Sigmoid colon (tissue), 7 donors: ENCODE measurements around the gene SLC9A8. TPM values are rescaled to one million over a fixed set of nuclear protein-coding genes. Genes with fewer than 3 reads are reported as not detected.
A peak's percentile ranks its signal among the peaks of the same experiment; 100 is the strongest.
"Not testable (repeated sequence)": the region's sequence is repeated elsewhere in the genome, so short reads cannot be mapped to it uniquely, and the experiment has no call there.

Source experiments
- DNase-seq: peaks from one replicate; pipeline ENCODE4 v3.0.0-alpha.2; 2019
- H3K27ac ChIP-seq, 4 donors: fragments of 200-600 bp; sonication (generic); one replicate each; pipeline ENCODE4 v1.5.1; 2016 to 2019; ENCODE audit warnings: mild to moderate bottlenecking in 1 of 4
- H3K27me3 ChIP-seq, 3 donors: fragments of 200-600 bp; sonication (generic); one replicate each; pipeline ENCODE4 v1.5.1; 2019; ENCODE audit warnings: mild to moderate bottlenecking in 1 of 3
- H3K36me3 ChIP-seq, 4 donors: fragments of 200-600 bp; sonication (generic); one replicate each; pipeline ENCODE4 v1.5.1; 2016 to 2019
- H3K4me1 ChIP-seq, 4 donors: fragments of 200-600 bp; sonication (generic); one replicate each; pipeline ENCODE4 v1.5.1; 2017 to 2019
- H3K4me3 ChIP-seq, 4 donors: fragments of 200-600 bp; sonication (generic); one replicate each; pipeline ENCODE4 v1.5.1; 2017 to 2019; ENCODE audit warnings: mild to moderate bottlenecking in 2 of 4, moderate library complexity in 1 of 4
- H3K9me3 ChIP-seq, 4 donors: fragments of 200-600 bp in 3 of 4; sonication (generic) in 3 of 4; one replicate each; pipeline versions ENCODE4 v1.5.1 to v1.6.1; 2013 to 2019
- EP300 ChIP-seq, 4 donors: sonication (generic); formaldehyde crosslinking; IDR thresholded peaks; one replicate each; pipeline ENCODE4 v1.6.1; 2017; ENCODE audit warnings: antibody characterized with exemption in 4 of 4
- POLR2A ChIP-seq, 2 donors: fragments of 450-650 bp; IDR thresholded peaks; one replicate each; pipeline ENCODE4 v1.6.1; 2016; ENCODE audit warnings: antibody characterized with exemption in 2 of 2, mild to moderate bottlenecking in 2 of 2, moderate library complexity in 2 of 2
- POLR2AphosphoS5 ChIP-seq, 4 donors: sonication (generic); formaldehyde crosslinking; IDR thresholded peaks; one replicate each; pipeline ENCODE4 v1.6.1; 2017; ENCODE audit warnings: antibody characterized with exemption in 4 of 4
- WGBS, 2 donors: extraction: QIAGEN DNeasy Blood & Tissue Kit; methylation state at CpG; one replicate each; pipeline ENCODE4 v1.1.7; 2013; 5-methylcytosine and 5-hydroxymethylcytosine counted together
- intact Hi-C: fragments of 100-400 bp; cut with DNase I; formaldehyde crosslinking; loops from one replicate; pipeline ENCODE4 v1.15.1; 2023
- polyA plus RNA-seq, 3 donors: library from polyadenylated mRNA; stranded (reverse); fragments of 200-250 nt; gene quantifications; one replicate each; pipeline ENCODE4 v1.2.3, GENCODE V29; 2013
- total RNA-seq, 4 donors: library from RNA; depleted of rRNA; stranded (reverse); fragments of >200 nt; gene quantifications; one replicate each; pipeline ENCODE4 v1.1.0, GENCODE V29; 2016
- TF ChIP-seq, protein P1 (sequence below), 4 experiments: fragments of 450-650 bp in 3 of 4; fragments of 200-600 bp in 1 of 4; IDR thresholded peaks; one replicate each; pipeline ENCODE4 v1.5.1; 2016 to 2019; ENCODE audit warnings: antibody characterized with exemption in 4 of 4, mild to moderate bottlenecking in 3 of 4, moderate library complexity in 2 of 4
- donor health status: healthy with polysubstance abuse.
- donor health status: Bipolar disorder and iron deficiency.
- donor health status: healthy.

SLC9A8 gene
- total and polyA plus RNA-seq, 7 donors, result 1.8 to 14.7 (median 5.7) TPM

DNA sequence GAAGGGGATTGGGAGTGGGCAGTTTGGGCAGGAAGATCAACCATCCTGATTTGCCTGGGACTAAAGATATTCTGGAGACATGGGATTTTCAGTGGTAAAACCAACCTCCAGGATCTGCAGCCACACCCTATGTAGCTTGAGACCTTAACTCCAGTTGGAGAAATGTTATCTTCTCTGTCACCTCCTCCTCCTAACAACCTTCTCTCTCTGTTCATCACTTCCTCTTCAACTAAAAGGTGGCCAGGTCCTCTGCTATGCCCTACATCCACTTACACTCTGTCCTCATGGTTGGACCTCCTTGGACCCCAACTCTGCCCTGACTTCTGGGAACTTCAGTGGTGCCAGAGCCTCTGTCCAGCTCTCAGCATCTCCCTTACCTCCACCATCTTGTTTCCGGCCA, 42.0 kb upstream of the SLC9A8 start:
- no peak for TF ChIP-seq POLR2A (IDR thresholded peaks at IDR 0.05)
- TF ChIP-seq, protein P1, sequence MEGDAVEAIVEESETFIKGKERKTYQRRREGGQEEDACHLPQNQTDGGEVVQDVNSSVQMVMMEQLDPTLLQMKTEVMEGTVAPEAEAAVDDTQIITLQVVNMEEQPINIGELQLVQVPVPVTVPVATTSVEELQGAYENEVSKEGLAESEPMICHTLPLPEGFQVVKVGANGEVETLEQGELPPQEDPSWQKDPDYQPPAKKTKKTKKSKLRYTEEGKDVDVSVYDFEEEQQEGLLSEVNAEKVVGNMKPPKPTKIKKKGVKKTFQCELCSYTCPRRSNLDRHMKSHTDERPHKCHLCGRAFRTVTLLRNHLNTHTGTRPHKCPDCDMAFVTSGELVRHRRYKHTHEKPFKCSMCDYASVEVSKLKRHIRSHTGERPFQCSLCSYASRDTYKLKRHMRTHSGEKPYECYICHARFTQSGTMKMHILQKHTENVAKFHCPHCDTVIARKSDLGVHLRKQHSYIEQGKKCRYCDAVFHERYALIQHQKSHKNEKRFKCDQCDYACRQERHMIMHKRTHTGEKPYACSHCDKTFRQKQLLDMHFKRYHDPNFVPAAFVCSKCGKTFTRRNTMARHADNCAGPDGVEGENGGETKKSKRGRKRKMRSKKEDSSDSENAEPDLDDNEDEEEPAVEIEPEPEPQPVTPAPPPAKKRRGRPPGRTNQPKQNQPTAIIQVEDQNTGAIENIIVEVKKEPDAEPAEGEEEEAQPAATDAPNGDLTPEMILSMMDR (IDR thresholded peaks at IDR 0.05), result no peak
- TF ChIP-seq POLR2AphosphoS5 (IDR thresholded peaks at IDR 0.05), result no peak
- TF ChIP-seq EP300 (IDR thresholded peaks at IDR 0.05), result no peak
- WGBS, 2 donors, result 96% methylated on average over 1 of the region's 1 CpG
- intact Hi-C loops, result no loop called here
- Histone ChIP-seq H3K36me3 (no peaks in the 10 kb centered on the region), H3K27me3 (no peaks in the 10 kb centered on the region), H3K4me3 (no peak overlapping the region), H3K4me1 (peaks cover 0 to 23% (median 13%) of the 10 kb centered on the region in 4 donors), H3K9me3 (no peaks in the 10 kb centered on the region), H3K27ac (no peak overlapping the region)
- no peak for DNase-seq

DNA sequence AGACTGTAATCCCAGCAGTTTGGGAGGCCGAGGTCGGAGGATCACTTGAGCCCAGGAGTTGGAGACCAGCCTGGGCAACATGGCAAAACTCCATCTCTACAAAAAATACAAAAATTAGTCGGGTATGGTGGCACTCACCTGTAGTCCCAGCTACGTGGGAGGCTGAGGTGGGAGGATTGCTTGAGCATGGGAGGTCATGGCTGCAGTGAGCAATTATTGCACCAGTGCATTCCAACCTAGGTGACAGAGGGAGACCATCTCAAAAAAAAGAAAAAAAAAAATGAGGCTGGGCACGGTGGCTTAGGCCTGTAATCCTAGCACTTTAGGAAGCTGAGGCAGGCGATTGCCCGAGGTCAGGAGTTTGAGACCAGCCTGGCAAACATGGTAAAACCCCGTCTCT, 38.4 kb upstream of the SLC9A8 start:
- H3K27ac ChIP-seq, H3K27me3 ChIP-seq, H3K36me3 ChIP-seq, intact Hi-C loops, H3K4me1 ChIP-seq, H3K4me3 ChIP-seq, DNase-seq, H3K9me3 ChIP-seq: not testable (repeated sequence)
- WGBS, 2 donors, result 96 to 97% methylated on average over 8 of the region's 8 CpGs

DNA sequence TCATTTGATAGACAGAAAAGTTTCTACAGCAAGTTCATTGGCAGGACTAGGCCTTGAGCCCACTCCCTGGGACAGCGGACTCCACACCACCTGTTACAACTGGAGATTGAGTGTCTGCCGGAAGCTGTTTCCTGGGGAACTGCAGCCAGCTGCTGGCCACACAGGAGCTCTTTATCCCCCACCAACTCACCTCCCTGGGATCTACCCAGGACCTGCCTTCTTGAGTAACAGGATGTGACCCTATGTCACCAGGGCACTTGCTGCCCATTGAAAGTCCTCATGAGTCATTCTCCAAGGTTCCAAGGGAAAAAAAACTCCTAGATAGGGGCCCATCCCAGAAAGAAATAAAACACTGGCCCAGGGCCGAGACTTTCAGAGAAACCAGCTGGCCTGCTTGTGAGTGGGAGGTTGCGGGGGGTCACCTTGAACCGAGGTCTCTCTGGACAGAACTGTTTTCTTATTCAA, 37.4 kb upstream of the SLC9A8 start:
- Histone ChIP-seq H3K27ac (peak overlapping the region in 3 of 4 donors; percentile 2 to 43 (median 17)), H3K9me3 (no peaks in the 10 kb centered on the region), H3K4me3 (no peak overlapping the region), H3K36me3 (no peaks in the 10 kb centered on the region), H3K4me1 (peaks cover 0 to 6% (median 3%) of the 10 kb centered on the region in 4 donors), H3K27me3 (no peaks in the 10 kb centered on the region)
- DNase-seq, result peak; percentile 72
- WGBS, 2 donors, result 15 to 75% methylated on average over 5 of the region's 5 CpGs
- peak; percentile 16 to 66 (median 39) for TF ChIP-seq POLR2AphosphoS5 (IDR thresholded peaks at IDR 0.05)
- TF ChIP-seq, protein P1 (IDR thresholded peaks at IDR 0.05), result no peak
- intact Hi-C loops, result no loop called here

DNA sequence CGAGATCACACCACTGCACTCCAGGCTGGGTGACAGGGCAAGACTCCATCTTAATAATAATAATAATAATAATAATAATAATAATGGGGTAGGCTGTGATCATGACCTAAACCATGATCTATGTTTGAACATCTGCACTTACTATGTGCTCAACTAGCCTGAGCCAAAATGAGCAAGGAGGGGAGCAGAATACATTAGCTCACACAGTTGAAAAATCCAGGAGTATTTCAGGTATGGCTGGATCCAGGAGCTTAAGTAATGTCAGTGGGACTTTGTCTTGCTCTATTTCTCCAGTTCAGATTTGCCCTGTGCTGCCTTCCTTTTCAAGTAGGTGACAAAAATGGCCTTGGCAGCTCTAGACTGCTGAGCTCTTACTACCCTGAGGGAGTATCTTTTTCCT, 32.7 kb upstream of the SLC9A8 start:
- Histone ChIP-seq H3K27ac (no peak overlapping the region), H3K9me3 (no peaks in the 10 kb centered on the region), H3K36me3 (no peaks in the 10 kb centered on the region), H3K27me3 (no peaks in the 10 kb centered on the region), H3K4me1 (peaks cover 0 to 5% (median 2%) of the 10 kb centered on the region in 4 donors), H3K4me3 (no peak overlapping the region)
- intact Hi-C loops, result no loop called here
- DNase-seq, result no peak
- WGBS, 2 donors, result 93 to 100% methylated on average over 1 of the region's 1 CpG
- TF ChIP-seq EP300 (IDR thresholded peaks at IDR 0.05), result no peak

DNA sequence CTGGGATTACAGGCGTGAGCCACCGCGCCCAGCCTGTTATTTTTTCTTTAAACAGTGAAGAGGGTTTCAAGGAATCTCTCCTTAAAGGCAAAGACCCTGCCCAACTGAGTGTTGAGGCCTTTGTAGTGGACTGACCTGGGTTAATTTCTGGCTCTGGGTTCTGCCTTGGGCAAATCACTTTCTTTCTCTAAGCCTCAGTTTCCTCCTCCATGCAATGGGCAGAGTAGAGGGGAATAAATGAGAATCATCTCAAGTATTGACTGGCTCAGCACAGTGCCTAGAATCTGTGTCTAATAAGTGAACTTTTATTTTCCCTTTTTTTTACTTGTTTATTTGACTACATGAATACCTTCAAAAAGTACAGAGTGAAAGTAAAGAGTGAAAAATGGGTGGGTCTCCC, 31.0 kb upstream of the SLC9A8 start:
- TF ChIP-seq POLR2A (IDR thresholded peaks at IDR 0.05) (no peak), POLR2AphosphoS5 (IDR thresholded peaks at IDR 0.05) (no peak), EP300 (IDR thresholded peaks at IDR 0.05) (no peak)
- TF ChIP-seq, protein P1 (IDR thresholded peaks at IDR 0.05), result no peak
- Histone ChIP-seq H3K4me3 (no peak overlapping the region), H3K9me3 (no peaks in the 10 kb centered on the region), H3K36me3 (no peaks in the 10 kb centered on the region), H3K27ac (no peak overlapping the region), H3K4me1 (no peaks in the 10 kb centered on the region), H3K27me3 (no peaks in the 10 kb centered on the region)
- DNase-seq, result no peak
- intact Hi-C loops, result no loop called here
- WGBS, 2 donors, result 71 to 88% methylated on average over 3 of the region's 3 CpGs

DNA sequence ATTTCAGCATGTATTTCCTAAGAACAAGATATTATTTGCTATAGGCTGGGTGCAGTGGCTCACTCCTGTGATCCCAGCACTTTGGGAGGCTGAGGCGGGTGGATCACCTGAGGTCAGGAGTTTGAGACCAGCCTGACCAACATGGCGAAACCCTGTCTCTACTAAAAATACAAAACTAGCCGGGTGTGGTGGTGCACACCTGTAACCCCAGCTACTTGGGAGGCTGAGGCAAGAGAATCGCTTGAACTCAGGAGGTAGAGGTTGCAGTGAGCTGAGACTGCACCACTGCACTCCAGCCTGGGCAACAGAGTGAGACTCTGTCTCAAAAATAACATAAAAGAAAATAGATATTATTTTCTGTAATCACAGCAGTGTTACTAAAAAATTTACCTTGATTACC, 30.2 kb upstream of the SLC9A8 start:
- DNase-seq, result not testable (repeated sequence)

DNA sequence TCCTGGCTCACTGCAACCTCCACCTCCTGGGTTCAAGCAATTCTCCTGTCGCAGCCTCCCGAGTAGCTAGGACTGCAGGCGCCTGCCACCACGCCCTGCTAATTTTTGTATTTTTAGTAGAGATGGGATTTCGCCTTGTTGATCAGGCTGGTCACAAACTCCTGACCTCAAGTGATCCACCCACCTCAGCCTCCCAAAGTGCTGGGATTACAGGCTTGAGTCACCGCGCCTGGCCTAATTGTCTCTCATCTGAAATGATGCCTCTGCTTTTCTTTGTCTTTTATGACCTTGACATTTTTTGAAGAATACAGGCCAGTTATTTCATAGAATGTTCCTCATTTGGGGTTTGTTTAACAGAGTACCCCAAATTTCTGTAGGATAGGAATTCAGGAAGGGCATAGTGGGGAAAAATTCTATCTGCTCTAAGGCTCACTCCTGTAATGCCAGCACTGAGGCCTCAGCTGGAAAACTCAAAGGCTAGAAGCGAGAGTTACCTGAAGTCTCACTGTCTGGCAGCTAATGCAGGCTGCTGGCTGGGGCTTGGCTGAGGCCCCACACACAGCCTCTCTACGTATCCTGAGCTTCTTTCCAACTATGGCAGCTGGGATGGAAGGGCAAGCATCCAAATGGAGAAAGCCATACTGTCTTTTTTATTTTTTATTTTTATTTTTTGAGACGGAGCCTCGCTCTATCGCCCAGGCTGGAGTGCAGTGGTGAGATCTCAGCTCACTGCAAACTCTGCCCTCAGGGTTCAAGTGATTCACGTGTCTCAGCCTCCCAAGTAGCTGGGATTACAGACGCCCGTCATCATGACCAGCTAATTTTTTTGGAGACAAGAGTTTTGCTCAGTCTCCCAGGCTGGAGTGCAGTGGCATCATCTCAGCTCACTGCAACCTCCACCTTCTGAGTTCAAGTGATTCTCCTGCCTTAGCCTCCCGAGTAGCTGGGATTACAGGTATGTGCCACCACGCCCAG, 29.3 kb upstream of the SLC9A8 start:
- DNase-seq, H3K4me3 ChIP-seq, H3K27me3 ChIP-seq, intact Hi-C loops, H3K4me1 ChIP-seq, H3K36me3 ChIP-seq, H3K9me3 ChIP-seq: not testable (repeated sequence)
- H3K27ac ChIP-seq, result peak overlapping the region in 1 of 4 donors; percentile 19
- WGBS, 2 donors, result 90% methylated on average over 17 of the region's 17 CpGs

More for the DNA sequence above, 30.2 kb upstream of the SLC9A8 start:
- H3K27ac ChIP-seq, H3K4me1 ChIP-seq, H3K9me3 ChIP-seq, intact Hi-C loops, H3K4me3 ChIP-seq, H3K36me3 ChIP-seq, H3K27me3 ChIP-seq: not testable (repeated sequence)
- WGBS, 2 donors, result 95 to 97% methylated on average over 4 of the region's 4 CpGs
